Measurements from ENCODE around the gene GPRC5D.

GPRC5D gene

DNA sequence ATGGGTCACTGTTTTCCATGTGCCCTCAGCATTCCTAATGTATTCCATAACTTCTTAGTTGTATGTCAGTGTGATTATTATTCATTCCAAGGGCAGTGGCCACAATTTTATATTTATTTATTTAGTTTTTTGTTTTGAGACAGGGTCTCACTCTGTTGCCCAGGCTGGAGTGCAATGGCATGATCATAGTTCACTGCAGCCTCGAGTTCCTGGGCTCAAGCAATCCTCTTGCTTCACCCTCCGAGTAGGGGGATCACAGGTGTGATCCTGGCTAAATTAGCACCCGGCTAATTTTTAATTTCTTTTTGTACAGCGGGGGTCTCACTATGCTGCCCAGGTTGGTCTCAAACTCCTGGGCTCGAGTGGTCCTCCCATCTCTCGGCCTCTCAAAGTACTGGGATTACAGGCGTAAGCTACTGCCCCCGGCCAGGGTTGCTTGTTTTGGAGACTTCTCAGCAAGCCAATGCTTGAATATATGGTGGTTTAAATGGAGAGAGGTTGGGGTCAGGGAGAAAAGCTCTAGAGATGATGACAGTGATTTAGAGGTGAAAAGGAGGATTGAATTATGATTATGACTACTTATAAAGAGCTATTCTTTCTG, 53.0 kb downstream of the GPRC5D start:
- TF ChIP-seq, protein P1, sequence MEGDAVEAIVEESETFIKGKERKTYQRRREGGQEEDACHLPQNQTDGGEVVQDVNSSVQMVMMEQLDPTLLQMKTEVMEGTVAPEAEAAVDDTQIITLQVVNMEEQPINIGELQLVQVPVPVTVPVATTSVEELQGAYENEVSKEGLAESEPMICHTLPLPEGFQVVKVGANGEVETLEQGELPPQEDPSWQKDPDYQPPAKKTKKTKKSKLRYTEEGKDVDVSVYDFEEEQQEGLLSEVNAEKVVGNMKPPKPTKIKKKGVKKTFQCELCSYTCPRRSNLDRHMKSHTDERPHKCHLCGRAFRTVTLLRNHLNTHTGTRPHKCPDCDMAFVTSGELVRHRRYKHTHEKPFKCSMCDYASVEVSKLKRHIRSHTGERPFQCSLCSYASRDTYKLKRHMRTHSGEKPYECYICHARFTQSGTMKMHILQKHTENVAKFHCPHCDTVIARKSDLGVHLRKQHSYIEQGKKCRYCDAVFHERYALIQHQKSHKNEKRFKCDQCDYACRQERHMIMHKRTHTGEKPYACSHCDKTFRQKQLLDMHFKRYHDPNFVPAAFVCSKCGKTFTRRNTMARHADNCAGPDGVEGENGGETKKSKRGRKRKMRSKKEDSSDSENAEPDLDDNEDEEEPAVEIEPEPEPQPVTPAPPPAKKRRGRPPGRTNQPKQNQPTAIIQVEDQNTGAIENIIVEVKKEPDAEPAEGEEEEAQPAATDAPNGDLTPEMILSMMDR (IDR thresholded peaks at IDR 0.05; ENCODE audit: extremely low read depth, missing control alignments) = no peak
- DNase-seq (ENCODE audit: low spot score) = no peak

DNA sequence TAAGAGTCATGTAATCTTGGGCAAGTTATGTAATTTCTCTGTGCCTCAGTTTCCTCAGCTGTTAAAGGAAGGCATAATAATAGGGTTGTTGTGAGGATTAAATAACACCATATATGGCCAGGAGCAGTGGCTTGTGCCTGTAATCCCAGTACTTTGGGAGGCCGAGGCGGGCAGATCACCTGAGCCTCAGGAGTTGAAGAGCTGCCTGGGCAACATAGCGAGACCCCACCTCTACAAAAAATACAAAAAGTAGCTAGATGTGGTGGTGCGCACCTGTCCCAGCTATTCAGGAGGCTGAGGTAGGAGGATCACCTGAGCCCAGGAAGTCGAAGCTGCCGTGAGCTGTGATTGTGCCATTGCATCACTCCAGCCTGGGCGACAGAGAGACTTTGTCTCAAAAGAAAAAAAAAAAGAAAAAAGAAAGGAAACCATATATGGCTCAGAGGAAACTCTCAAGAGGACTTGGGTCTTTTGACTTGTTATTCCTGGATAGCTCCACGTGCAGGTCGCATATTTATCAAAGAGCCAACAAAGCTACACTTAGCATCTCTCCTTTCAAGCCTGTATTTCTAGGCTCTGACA, 53.7 kb downstream of the GPRC5D start:
- DNase-seq (ENCODE audit: low spot score) = no peak
- TF ChIP-seq, protein P1 (IDR thresholded peaks at IDR 0.05; ENCODE audit: extremely low read depth, missing control alignments) = no peak

DNA sequence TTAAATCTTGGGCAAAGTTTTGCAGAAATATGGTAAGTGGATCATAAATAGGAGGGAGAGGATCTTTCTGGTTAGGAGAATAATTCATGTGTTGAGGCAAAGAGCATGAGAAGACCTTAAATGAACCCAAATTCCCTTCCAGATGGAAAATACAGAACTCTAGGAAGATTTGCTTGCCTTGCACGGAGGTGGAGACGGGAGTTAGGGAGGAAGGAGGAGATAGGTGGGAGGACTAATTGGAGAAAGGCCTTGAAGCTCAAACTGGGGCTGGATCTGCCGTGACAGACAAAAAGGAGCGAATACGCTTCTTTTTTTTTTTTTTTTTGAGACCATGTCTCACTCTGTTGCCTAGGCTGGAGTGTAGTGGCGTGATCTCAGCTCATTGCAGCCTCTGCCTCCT, 54.7 kb downstream of the GPRC5D start:
- TF ChIP-seq, protein P1 (IDR thresholded peaks at IDR 0.05; ENCODE audit: extremely low read depth, missing control alignments) = no peak
- DNase-seq (ENCODE audit: low spot score) = no peak

DNA sequence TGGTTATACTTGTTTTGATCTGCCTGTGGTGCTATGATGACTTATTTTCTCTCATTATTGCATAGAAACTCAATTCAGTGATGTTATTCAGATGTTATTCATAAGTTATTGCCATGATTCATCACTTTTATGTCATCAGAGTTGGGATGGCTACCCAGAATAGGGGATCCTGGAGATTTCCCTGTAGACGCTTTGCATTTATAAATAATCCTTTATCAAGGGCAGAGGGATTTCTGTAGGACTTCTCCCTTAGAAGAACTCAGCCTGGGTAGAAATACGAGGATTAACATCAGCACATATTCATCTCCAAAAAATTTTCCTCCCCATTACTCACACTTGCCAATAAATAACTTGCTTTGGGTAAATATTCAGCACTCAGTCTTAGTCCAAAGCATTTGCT, 55.7 kb downstream of the GPRC5D start:
- no peak for DNase-seq (ENCODE audit: low spot score)
- TF ChIP-seq, protein P1 (IDR thresholded peaks at IDR 0.05; ENCODE audit: extremely low read depth, missing control alignments) = no peak

DNA sequence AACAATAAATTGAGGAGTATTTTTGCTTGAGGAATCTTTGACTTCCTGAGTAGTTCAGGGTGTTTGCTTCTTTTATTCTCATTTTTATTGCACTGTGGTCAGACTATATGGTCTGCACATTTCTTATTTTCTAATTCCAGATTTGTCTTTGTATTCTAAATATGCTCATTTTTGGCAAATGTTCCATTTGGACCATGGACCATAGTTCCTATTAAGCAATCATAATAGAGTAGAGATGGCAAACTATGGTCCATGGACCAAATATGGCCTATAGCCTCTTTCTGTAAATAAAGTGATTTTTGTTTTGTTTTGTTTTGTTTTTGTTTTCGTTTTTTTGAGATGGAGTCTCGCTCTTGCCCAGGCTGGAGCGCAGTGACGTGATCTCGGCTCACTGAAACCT, 58.5 kb downstream of the GPRC5D start:
- DNase-seq (ENCODE audit: low spot score) = no peak
- TF ChIP-seq, protein P1 (IDR thresholded peaks at IDR 0.05; ENCODE audit: extremely low read depth, missing control alignments) = no peak

DNA sequence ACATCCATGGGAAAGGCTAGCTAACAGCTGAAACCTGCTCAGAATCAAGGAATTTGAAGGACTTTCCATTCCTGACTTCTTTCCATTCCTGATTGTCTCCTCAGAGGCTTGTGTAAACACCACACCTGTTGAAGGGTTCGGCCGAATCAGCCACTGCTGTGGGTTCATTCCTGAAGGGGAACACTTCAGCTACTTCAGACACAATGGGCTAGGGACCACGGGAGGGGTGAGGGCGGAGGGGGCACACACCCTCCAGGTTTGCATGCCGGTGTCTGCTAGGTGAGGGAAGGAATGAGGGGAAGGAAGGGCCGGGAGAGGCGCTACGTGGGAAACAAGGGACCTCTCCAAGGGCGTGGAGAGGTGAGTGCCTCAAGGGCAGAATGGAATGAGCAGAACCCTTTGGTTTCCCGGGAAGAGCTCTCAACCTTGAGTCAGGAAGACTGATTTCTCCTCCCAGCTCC, 59.3 kb downstream of the GPRC5D start:
- no peak for DNase-seq (ENCODE audit: low spot score)
- TF ChIP-seq, protein P1 (IDR thresholded peaks at IDR 0.05; ENCODE audit: extremely low read depth, missing control alignments) = no peak

DNA sequence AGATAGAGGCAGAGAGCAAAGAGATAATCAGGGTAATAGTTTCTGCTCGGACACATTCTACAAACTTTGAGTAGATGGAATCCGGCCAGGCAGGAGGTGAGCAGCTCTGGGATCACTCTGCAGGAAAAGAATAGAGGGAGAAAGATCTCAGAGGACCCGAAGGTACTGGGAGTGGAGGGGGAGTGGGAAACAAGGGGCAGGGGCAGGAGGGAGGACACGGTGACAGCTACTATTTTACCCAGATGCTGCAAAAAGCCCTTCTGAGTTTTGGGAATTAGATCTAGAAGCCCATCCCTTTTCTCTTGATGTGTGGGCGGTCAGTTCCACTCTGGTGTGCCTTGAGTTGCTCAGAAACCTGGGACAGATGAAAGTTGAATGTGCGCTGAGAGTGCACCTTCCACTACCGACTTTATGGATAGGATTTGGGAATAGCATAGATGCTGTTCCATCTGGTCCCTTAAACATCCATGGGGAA, 60.1 kb downstream of the GPRC5D start:
- TF ChIP-seq, protein P1 (IDR thresholded peaks at IDR 0.05; ENCODE audit: extremely low read depth, missing control alignments) = no peak
- DNase-seq (ENCODE audit: low spot score) = no peak

Data from GM20000 (cell line).